HG03520 (cell line): ENCODE results near the gene MAP3K10.
A peak's percentile ranks its signal among the peaks of the same experiment; 100 is the strongest.
"Not testable (repeated sequence)": the region's sequence is repeated elsewhere in the genome, so short reads cannot be mapped to it uniquely, and the experiment has no call there.

ENCODE experiments used
- ATAC-seq: cut with Tn5 transposase; IDR thresholded peaks from one replicate; pipeline ENCODE4 v1.9.1; 2021; ENCODE audit warnings: mild to moderate bottlenecking, moderate library complexity; ENCODE audit not compliant: unreplicated experiment

Gene MAP3K10

GRCh38 chr19:40190891-40191835, at the start of gene MAP3K10:
Gene MAP3K10, plus strand, starts transcription at chr19:40191426. Its CDS starts 606 bp downstream, at chr19:40192032.
- ATAC-seq = peak; percentile 67

GRCh38 chr19:40141551-40141950, 49.7 kb upstream of the MAP3K10 start:
- ATAC-seq = no peak

- no peak for ATAC-seq
These were observed 47.6 kb upstream of the MAP3K10 start for GRCh38 chr19:40143612-40144011.

- no peak for ATAC-seq
These were observed 47.1 kb upstream of the MAP3K10 start for GRCh38 chr19:40144151-40144550.

- no peak for ATAC-seq
These were observed 46.1 kb upstream of the MAP3K10 start for GRCh38 chr19:40144947-40145748.

- ATAC-seq = not testable (repeated sequence)
These were observed 45.5 kb upstream of the MAP3K10 start for GRCh38 chr19:40145749-40146029.

GRCh38 chr19:40147338-40147692, 43.9 kb upstream of the MAP3K10 start:
- ATAC-seq = no peak

- no peak for ATAC-seq
These were observed 43.4 kb upstream of the MAP3K10 start for GRCh38 chr19:40147693-40148347.

- no peak for ATAC-seq
These were observed 41.7 kb upstream of the MAP3K10 start for GRCh38 chr19:40149501-40149900.

- ATAC-seq = no peak
These were observed 41.1 kb upstream of the MAP3K10 start for GRCh38 chr19:40150170-40150569.

- ATAC-seq = no peak
These were observed 37.0 kb upstream of the MAP3K10 start for GRCh38 chr19:40154121-40154680.

GRCh38 chr19:40155749-40156265, 35.4 kb upstream of the MAP3K10 start:
- ATAC-seq = no peak

GRCh38 chr19:40157059-40157458, 34.2 kb upstream of the MAP3K10 start:
- no peak for ATAC-seq

- no peak for ATAC-seq
These were observed 31.5 kb upstream of the MAP3K10 start for GRCh38 chr19:40159744-40160143.

GRCh38 chr19:40162104-40162503, 29.1 kb upstream of the MAP3K10 start:
- ATAC-seq = no peak

GRCh38 chr19:40163541-40164129, 27.6 kb upstream of the MAP3K10 start:
- ATAC-seq = no peak

GRCh38 chr19:40165362-40165937, 25.8 kb upstream of the MAP3K10 start:
- no peak for ATAC-seq

GRCh38 chr19:40169482-40170302, 21.5 kb upstream of the MAP3K10 start:
- ATAC-seq = not testable (repeated sequence)

- not testable (repeated sequence) for ATAC-seq
These were observed 20.8 kb upstream of the MAP3K10 start for GRCh38 chr19:40170303-40170989.
